ENCODE data around the gene NFIX. TPM values are rescaled to one million over a fixed set of nuclear protein-coding genes. Genes with fewer than 3 reads are reported as not detected.

Gene NFIX
- total RNA-seq, 1 experiment from 2014 or later: 144 TPM

DNA sequence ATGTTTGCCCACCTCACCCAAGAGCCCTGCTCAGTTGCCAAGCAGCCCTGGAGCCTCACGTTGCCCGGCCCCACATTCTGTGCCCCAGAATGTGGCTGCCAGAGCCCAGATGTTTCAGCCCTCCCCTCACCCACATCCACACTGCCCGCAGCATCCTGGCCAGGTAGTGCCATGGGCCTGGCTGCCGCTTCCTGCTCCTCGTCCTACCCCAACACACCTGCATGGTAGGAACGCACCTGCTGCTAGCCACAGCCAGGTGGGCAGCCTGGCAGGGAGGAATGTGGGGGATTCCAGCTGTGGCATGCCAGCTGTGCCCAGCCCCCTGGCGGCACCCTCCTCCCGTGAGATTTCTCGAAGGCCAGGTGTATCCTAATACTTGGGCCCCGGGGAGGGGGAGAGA lies 7.5 kb upstream of the NFIX start:
- H3K36me3 ChIP-seq (ENCODE audit: control insufficient read depth, insufficient read depth, low read length): no peaks in the 10 kb centered on the region
- DNase-seq (ENCODE audit: low read depth, low spot score): no peak
- CTCF ChIA-PET: no interaction called here
- no peaks in the 10 kb centered on the region for H3K9me3 ChIP-seq (ENCODE audit: control insufficient read depth, insufficient read depth, low read depth, low read length)
- no peak overlapping the region for H3K4me3 ChIP-seq (ENCODE audit: low read depth in 2 of 2, low read length in 2 of 2)
- ATAC-seq: no peak
- H3K27ac ChIP-seq (ENCODE audit: low read length): no peak overlapping the region
- intact Hi-C loops (cut with micrococcal nuclease; ENCODE audit: unreplicated experiment) (loop anchor here (10.0 kb wide), 1 partner anchor 47 kb away; no protein-coding TSS in a partner anchor), in situ Hi-C loops (cut with HindIII; ENCODE audit: low pct_unique_long_range_greater_than_20kb, low sequenced_read_pairs) (no loop called here)
- TF ChIP-seq, protein P1, sequence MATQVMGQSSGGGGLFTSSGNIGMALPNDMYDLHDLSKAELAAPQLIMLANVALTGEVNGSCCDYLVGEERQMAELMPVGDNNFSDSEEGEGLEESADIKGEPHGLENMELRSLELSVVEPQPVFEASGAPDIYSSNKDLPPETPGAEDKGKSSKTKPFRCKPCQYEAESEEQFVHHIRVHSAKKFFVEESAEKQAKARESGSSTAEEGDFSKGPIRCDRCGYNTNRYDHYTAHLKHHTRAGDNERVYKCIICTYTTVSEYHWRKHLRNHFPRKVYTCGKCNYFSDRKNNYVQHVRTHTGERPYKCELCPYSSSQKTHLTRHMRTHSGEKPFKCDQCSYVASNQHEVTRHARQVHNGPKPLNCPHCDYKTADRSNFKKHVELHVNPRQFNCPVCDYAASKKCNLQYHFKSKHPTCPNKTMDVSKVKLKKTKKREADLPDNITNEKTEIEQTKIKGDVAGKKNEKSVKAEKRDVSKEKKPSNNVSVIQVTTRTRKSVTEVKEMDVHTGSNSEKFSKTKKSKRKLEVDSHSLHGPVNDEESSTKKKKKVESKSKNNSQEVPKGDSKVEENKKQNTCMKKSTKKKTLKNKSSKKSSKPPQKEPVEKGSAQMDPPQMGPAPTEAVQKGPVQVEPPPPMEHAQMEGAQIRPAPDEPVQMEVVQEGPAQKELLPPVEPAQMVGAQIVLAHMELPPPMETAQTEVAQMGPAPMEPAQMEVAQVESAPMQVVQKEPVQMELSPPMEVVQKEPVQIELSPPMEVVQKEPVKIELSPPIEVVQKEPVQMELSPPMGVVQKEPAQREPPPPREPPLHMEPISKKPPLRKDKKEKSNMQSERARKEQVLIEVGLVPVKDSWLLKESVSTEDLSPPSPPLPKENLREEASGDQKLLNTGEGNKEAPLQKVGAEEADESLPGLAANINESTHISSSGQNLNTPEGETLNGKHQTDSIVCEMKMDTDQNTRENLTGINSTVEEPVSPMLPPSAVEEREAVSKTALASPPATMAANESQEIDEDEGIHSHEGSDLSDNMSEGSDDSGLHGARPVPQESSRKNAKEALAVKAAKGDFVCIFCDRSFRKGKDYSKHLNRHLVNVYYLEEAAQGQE (IDR thresholded peaks at IDR 0.05; ENCODE audit: insufficient read depth in 1 of 2, low read depth in 2 of 2, low read length in 1 of 2): no peak
- TF ChIP-seq TCF7L2 (IDR thresholded peaks at IDR 0.05; ENCODE audit: low read depth, low read length) (no peak), SIN3A (IDR thresholded peaks at IDR 0.05; ENCODE audit: borderline replicate concordance, insufficient read depth, low read depth, low read length) (no peak), POLR2AphosphoS5 (IDR thresholded peaks at IDR 0.05; ENCODE audit: low read depth, low read length) (no peak)
- TF ChIP-seq, protein P2, sequence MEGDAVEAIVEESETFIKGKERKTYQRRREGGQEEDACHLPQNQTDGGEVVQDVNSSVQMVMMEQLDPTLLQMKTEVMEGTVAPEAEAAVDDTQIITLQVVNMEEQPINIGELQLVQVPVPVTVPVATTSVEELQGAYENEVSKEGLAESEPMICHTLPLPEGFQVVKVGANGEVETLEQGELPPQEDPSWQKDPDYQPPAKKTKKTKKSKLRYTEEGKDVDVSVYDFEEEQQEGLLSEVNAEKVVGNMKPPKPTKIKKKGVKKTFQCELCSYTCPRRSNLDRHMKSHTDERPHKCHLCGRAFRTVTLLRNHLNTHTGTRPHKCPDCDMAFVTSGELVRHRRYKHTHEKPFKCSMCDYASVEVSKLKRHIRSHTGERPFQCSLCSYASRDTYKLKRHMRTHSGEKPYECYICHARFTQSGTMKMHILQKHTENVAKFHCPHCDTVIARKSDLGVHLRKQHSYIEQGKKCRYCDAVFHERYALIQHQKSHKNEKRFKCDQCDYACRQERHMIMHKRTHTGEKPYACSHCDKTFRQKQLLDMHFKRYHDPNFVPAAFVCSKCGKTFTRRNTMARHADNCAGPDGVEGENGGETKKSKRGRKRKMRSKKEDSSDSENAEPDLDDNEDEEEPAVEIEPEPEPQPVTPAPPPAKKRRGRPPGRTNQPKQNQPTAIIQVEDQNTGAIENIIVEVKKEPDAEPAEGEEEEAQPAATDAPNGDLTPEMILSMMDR (IDR thresholded peaks at IDR 0.05): no peak
- POLR2A ChIA-PET: no interaction called here
- H3K4me1 ChIP-seq (ENCODE audit: control insufficient read depth, insufficient read depth, low read length): peaks cover 10% of the 10 kb centered on the region
- BruUV-seq (replicated peaks): no TSS peak
- no peaks in the 10 kb centered on the region for H3K27me3 ChIP-seq (ENCODE audit: control insufficient read depth, insufficient read depth, low read length)

DNA sequence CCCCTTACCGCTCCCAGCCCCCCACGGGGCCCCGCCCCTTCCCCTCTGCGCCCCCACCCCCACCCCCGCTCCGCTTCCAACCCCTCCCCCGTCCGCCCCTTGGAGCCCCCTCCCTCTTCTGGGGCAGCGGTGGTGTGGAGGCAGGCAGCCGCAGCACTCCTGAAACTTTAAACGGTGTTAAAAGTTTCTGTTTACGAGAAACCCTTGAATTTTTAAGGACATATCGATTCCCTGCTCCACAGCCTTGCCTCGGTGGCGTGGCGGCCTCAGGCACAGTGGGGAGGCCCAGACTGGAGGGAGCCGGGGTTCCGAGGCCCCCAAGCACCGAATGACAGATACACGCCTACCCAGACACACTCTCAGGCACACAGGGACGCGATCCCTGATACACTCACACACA lies 4.8 kb upstream of the NFIX start:
- BruUV-seq (replicated peaks): no TSS peak
- no peaks in the 10 kb centered on the region for H3K27me3 ChIP-seq (ENCODE audit: control insufficient read depth, insufficient read depth, low read length)
- H3K4me1 ChIP-seq (ENCODE audit: control insufficient read depth, insufficient read depth, low read length): peaks cover 4% of the 10 kb centered on the region; the same call in 1 of the 2 replicates
- no peak overlapping the region for H3K4me3 ChIP-seq (ENCODE audit: low read depth in 2 of 2, low read length in 2 of 2)
- in situ Hi-C loops (cut with HindIII; ENCODE audit: low pct_unique_long_range_greater_than_20kb, low sequenced_read_pairs): no loop called here
- TF ChIP-seq TCF7L2 (IDR thresholded peaks at IDR 0.05; ENCODE audit: low read depth, low read length) (no peak), SIN3A (IDR thresholded peaks at IDR 0.05; ENCODE audit: borderline replicate concordance, insufficient read depth, low read depth, low read length) (no peak)
- no peak overlapping the region for H3K27ac ChIP-seq (ENCODE audit: low read length)
- no peaks in the 10 kb centered on the region for H3K36me3 ChIP-seq (ENCODE audit: control insufficient read depth, insufficient read depth, low read length)
- ATAC-seq: no peak
- intact Hi-C loops (cut with micrococcal nuclease; ENCODE audit: unreplicated experiment): no loop called here
- DNase-seq (ENCODE audit: low read depth, low spot score): no peak
- ChIA-PET POLR2A (no interaction called here), CTCF (no interaction called here)
- H3K9me3 ChIP-seq (ENCODE audit: control insufficient read depth, insufficient read depth, low read depth, low read length): no peaks in the 10 kb centered on the region

DNA sequence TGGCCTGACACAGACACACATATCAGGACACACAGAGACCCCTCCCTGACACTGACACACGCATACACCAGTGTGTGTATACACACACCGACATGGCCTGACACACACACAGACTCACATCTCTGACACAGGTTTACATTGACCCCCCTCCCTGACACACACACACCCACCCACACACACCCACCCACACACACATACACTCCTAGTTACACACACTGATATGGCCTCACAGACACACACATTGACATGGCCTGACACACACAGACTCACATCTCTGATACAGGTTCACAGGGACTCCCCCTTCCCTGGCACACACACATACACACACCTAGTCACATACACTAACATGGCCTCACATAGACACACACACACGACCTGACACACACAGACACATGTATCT lies 4.4 kb upstream of the NFIX start:
- in situ Hi-C loops (cut with HindIII; ENCODE audit: low pct_unique_long_range_greater_than_20kb, low sequenced_read_pairs): no loop called here
- POLR2A ChIA-PET: no interaction called here
- H3K4me1 ChIP-seq (ENCODE audit: control insufficient read depth, insufficient read depth, low read length): peaks cover 4% of the 10 kb centered on the region; the same call in 1 of the 2 replicates
- DNase-seq (ENCODE audit: low read depth, low spot score) (no peak), ATAC-seq (no peak)
- no peak overlapping the region for H3K27ac ChIP-seq (ENCODE audit: low read length)
- no peaks in the 10 kb centered on the region for H3K36me3 ChIP-seq (ENCODE audit: control insufficient read depth, insufficient read depth, low read length)
- intact Hi-C loops (cut with micrococcal nuclease; ENCODE audit: unreplicated experiment): no loop called here
- H3K4me3 ChIP-seq (ENCODE audit: low read depth in 2 of 2, low read length in 2 of 2): no peak overlapping the region
- no TSS peak for BruUV-seq (replicated peaks)
- no peaks in the 10 kb centered on the region for H3K27me3 ChIP-seq (ENCODE audit: control insufficient read depth, insufficient read depth, low read length)
- TF ChIP-seq TCF7L2 (IDR thresholded peaks at IDR 0.05; ENCODE audit: low read depth, low read length) (no peak), SIN3A (IDR thresholded peaks at IDR 0.05; ENCODE audit: borderline replicate concordance, insufficient read depth, low read depth, low read length) (no peak)
- H3K9me3 ChIP-seq (ENCODE audit: control insufficient read depth, insufficient read depth, low read depth, low read length): no peaks in the 10 kb centered on the region
- CTCF ChIA-PET: no interaction called here

Data from Panc1 (cell line).